Ishikawa (cell line): ENCODE data around the gene NPAS3.

ENCODE experiments used
- CEBPB ChIP-seq: IDR thresholded peaks from 2 replicates; pipeline ENCODE4 v1.6.1; 2012
- CREB1 ChIP-seq: IDR thresholded peaks from 2 replicates; pipeline ENCODE4 v1.6.1; 2012; ENCODE audit warnings: low read depth
- EGR1 ChIP-seq: IDR thresholded peaks from 2 replicates; pipeline ENCODE4 v1.6.1; 2012
- EP300 ChIP-seq: IDR thresholded peaks from 2 replicates; pipeline ENCODE4 v1.6.1; 2012; ENCODE audit warnings: borderline replicate concordance
- FOXM1 ChIP-seq: IDR thresholded peaks from 2 replicates; pipeline ENCODE4 v1.6.1; 2012; ENCODE audit warnings: low read depth, borderline replicate concordance
- NFIC ChIP-seq: IDR thresholded peaks from 2 replicates; pipeline ENCODE4 v1.6.1; 2012
- RAD21 ChIP-seq: IDR thresholded peaks from 2 replicates; pipeline ENCODE4 v1.6.1; 2012; ENCODE audit warnings: low read depth
- REST ChIP-seq: IDR thresholded peaks from 2 replicates; pipeline ENCODE4 v1.6.1; 2012; ENCODE audit warnings: low read depth, mild to moderate bottlenecking
- TAF1 ChIP-seq: IDR thresholded peaks from 2 replicates; pipeline ENCODE4 v1.6.1; 2012; ENCODE audit warnings: low read depth, mild to moderate bottlenecking
- TCF12 ChIP-seq: IDR thresholded peaks from 2 replicates; pipeline ENCODE4 v1.6.1; 2012; ENCODE audit warnings: low read depth
- TEAD4 ChIP-seq: IDR thresholded peaks from 2 replicates; pipeline ENCODE4 v1.6.1; 2012
- YY1 ChIP-seq: IDR thresholded peaks from 2 replicates; pipeline ENCODE4 v1.6.1; 2012; ENCODE audit warnings: low read depth
- ZBTB7A ChIP-seq: IDR thresholded peaks from 2 replicates; pipeline ENCODE4 v1.6.1; 2012; ENCODE audit warnings: low read depth
- TF ChIP-seq, protein P1 (sequence below): IDR thresholded peaks from 2 replicates; pipeline ENCODE4 v1.6.1; 2012
- TF ChIP-seq, protein P2 (sequence below): IDR thresholded peaks from 2 replicates; pipeline ENCODE4 v1.6.1; 2012

Gene NPAS3

GRCh38 chr14:33120341-33120740 is 181.7 kb downstream of the NPAS3 start:
- no peak for TF ChIP-seq ZBTB7A
- no peak for TF ChIP-seq EP300
- TF ChIP-seq RAD21 = no peak
- TF ChIP-seq REST = no peak
- TF ChIP-seq EGR1 = no peak
- TF ChIP-seq FOXM1 = no peak
- no peak for TF ChIP-seq CREB1
- TF ChIP-seq NFIC = no peak
- TF ChIP-seq, protein P1, sequence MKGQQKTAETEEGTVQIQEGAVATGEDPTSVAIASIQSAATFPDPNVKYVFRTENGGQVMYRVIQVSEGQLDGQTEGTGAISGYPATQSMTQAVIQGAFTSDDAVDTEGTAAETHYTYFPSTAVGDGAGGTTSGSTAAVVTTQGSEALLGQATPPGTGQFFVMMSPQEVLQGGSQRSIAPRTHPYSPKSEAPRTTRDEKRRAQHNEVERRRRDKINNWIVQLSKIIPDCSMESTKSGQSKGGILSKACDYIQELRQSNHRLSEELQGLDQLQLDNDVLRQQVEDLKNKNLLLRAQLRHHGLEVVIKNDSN = no peak
- TF ChIP-seq TCF12 = no peak
- no peak for TF ChIP-seq CEBPB
- no peak for TF ChIP-seq YY1
- TF ChIP-seq, protein P2, sequence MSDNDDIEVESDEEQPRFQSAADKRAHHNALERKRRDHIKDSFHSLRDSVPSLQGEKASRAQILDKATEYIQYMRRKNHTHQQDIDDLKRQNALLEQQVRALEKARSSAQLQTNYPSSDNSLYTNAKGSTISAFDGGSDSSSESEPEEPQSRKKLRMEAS = no peak
- TF ChIP-seq TAF1 = no peak

DNA sequence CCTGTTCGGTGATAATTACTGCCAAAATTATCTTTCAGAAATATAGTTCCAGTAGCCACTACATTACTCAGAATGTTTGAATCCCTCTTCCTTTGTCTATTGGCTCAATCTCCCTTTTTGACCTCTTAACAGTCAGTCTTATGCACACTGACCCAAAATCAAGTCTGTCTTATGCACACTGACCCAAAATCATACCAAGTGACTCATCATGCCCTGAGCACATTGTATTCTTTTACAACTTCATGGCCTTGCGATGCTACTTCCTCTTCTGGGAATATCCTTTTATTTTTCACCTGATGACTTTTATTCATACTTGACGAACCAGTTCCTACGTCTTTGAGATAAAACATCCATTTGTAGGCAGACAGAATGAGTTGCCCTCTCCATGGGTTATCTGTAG is 182.3 kb downstream of the NPAS3 start:
- TF ChIP-seq, protein P1 = no peak
- TF ChIP-seq, protein P2 = no peak
- TF ChIP-seq ZBTB7A (no peak), REST (no peak), YY1 (no peak), FOXM1 (no peak), EP300 (no peak), RAD21 (no peak), CREB1 (no peak), TEAD4 (no peak), TAF1 (no peak), TCF12 (no peak), NFIC (no peak)

DNA sequence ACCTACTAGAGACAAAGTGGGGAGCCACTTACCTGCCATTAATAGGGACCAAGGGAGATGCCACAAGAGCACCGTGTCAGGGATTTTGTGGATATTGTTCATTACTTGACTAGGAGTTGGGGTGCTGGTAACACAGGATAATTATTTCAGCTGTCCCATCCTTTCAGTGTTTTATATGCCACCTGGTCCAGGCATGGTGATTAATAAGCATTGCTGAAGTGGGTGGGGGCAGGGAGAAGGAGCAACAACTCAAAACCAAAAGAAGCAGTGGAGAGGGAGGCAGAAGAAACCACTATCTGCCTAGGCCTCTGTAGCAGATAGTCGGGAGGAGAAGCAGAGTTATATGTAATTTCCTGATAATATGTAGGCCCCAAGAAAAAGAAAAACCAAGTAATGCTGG is 184.6 kb downstream of the NPAS3 start:
- TF ChIP-seq EGR1 = no peak
- TF ChIP-seq, protein P2 = no peak
- TF ChIP-seq FOXM1 = no peak
- no peak for TF ChIP-seq YY1
- TF ChIP-seq TAF1 = no peak
- TF ChIP-seq REST = no peak
- no peak for TF ChIP-seq TEAD4
- no peak for TF ChIP-seq CREB1

- TF ChIP-seq EP300 (no peak), CREB1 (no peak), YY1 (no peak), EGR1 (no peak), FOXM1 (no peak)
- TF ChIP-seq, protein P1 = no peak
Observed at GRCh38 chr14:33126433-33126832, 187.8 kb downstream of the NPAS3 start.
